CD14-positive monocyte (primary cell): ENCODE data around the gene TRIM29. TPM values are rescaled to one million over a fixed set of nuclear protein-coding genes. Genes with fewer than 3 reads are reported as not detected.

Experiments
- DNase-seq, 3 donors: peaks; one replicate each; pipeline ENCODE4 v3.0.0-alpha.2; 2011 to 2022
- H2AFZ ChIP-seq: 2 replicates; pipeline ENCODE4 v1.6.0; 2012; ENCODE audit warnings: mild to moderate bottlenecking, low read depth, low read length, inconsistent platforms; ENCODE audit not compliant: insufficient read depth, poor library complexity, severe bottlenecking
- H3K27ac ChIP-seq, 2 donors: 1 replicate in 1 of 2; 2 replicates in 1 of 2; pipeline ENCODE4 v1.5.1; 2012 to 2013; ENCODE audit warnings: low read length in 2 of 2, control low read depth in 1 of 2, inconsistent platforms in 1 of 2, low read depth in 1 of 2, mild to moderate bottlenecking in 1 of 2
- H3K27me3 ChIP-seq, 2 donors: one replicate each; pipeline versions ENCODE4 v1.6.0 to v1.6.1; 2011 to 2013; ENCODE audit warnings: low read length in 2 of 2; ENCODE audit not compliant: control insufficient read depth in 2 of 2, insufficient read depth in 2 of 2
- H3K36me3 ChIP-seq, 2 donors: replicated peaks in 1 of 2; 1 replicate in 1 of 2; 2 replicates in 1 of 2; pipeline versions ENCODE4 v1.5.1 to v1.6.1; 2012 to 2013; ENCODE audit warnings: low read length in 2 of 2, control low read depth in 1 of 2, inconsistent platforms in 1 of 2, mild to moderate bottlenecking in 1 of 2; ENCODE audit not compliant: insufficient read depth in 2 of 2, control insufficient read depth in 1 of 2
- H3K4me1 ChIP-seq, 2 donors: 1 replicate in 1 of 2; 2 replicates in 1 of 2; pipeline versions ENCODE4 v1.5.1 to v1.6.1; 2012 to 2013; ENCODE audit warnings: low read length in 2 of 2, control low read depth in 1 of 2, inconsistent platforms in 1 of 2, mild to moderate bottlenecking in 1 of 2, moderate library complexity in 1 of 2; ENCODE audit not compliant: insufficient read depth in 2 of 2, control insufficient read depth in 1 of 2
- H3K4me2 ChIP-seq: replicated peaks from 2 replicates; pipeline ENCODE3; 2012; ENCODE audit warnings: low read length, moderate library complexity, mild to moderate bottlenecking; ENCODE audit not compliant: poor library complexity, severe bottlenecking; ENCODE audit errors: extremely low read depth
- H3K4me3 ChIP-seq, 3 experiments: fragments of 200-600 bp in 1 of 3; sonication (generic) in 1 of 3; replicated peaks in 1 of 3; 1 replicate in 2 of 3; 2 replicates in 1 of 3; pipeline ENCODE4 v1.5.1; 2011 to 2013; ENCODE audit warnings: low read length in 3 of 3, mild to moderate bottlenecking in 3 of 3, control low read depth in 2 of 3, low read depth in 2 of 3, inconsistent platforms in 1 of 3, moderate library complexity in 1 of 3
- H3K79me2 ChIP-seq: 2 replicates; pipeline ENCODE4 v1.6.0; 2012; ENCODE audit warnings: mild to moderate bottlenecking, control low read depth, inconsistent platforms, low read length, moderate library complexity; ENCODE audit not compliant: insufficient read depth
- H3K9ac ChIP-seq: 2 replicates; pipeline ENCODE4 v1.6.0; 2017; ENCODE audit warnings: low read length, mild to moderate bottlenecking; ENCODE audit not compliant: insufficient read depth, poor library complexity, severe bottlenecking
- H3K9me3 ChIP-seq, 2 donors: replicated peaks in 1 of 2; 1 replicate in 1 of 2; 2 replicates in 1 of 2; pipeline versions ENCODE4 v1.5.1 to v1.6.1; 2012 to 2013; ENCODE audit warnings: low read length in 2 of 2, control low read depth in 1 of 2; ENCODE audit not compliant: control insufficient read depth in 1 of 2, insufficient read depth in 1 of 2
- H4K20me1 ChIP-seq: 2 replicates; pipeline ENCODE4 v1.6.0; 2012; ENCODE audit warnings: mild to moderate bottlenecking, low read length, control low read depth, moderate library complexity; ENCODE audit not compliant: insufficient read depth
- H3K27ac Mint-ChIP-seq, 7 donors: one replicate each; pipeline ENCODE4 v1.8.0; 2020; ENCODE audit warnings: mild to moderate bottlenecking in 7 of 7, mixed read lengths in 7 of 7, moderate library complexity in 6 of 7, inconsistent platforms in 2 of 7
- H3K27me3 Mint-ChIP-seq, 3 donors: one replicate each; pipeline ENCODE4 v1.8.0; 2021 to 2022; ENCODE audit warnings: low read depth in 3 of 3, mild to moderate bottlenecking in 3 of 3, mixed read lengths in 3 of 3, moderate library complexity in 3 of 3, inconsistent platforms in 1 of 3
- H3K36me3 Mint-ChIP-seq, 2 donors: one replicate each; pipeline ENCODE4 v1.8.0; 2020; ENCODE audit warnings: mixed read lengths in 2 of 2, inconsistent platforms in 1 of 2, mild to moderate bottlenecking in 1 of 2
- H3K4me1 Mint-ChIP-seq: one replicate; pipeline ENCODE4 v1.8.0; 2020; ENCODE audit warnings: mild to moderate bottlenecking, mixed read lengths
- H3K4me3 Mint-ChIP-seq, 2 donors: one replicate each; pipeline ENCODE4 v1.8.0; 2020; ENCODE audit warnings: mild to moderate bottlenecking in 2 of 2, mixed read lengths in 2 of 2, moderate library complexity in 1 of 2
- H3K9me3 Mint-ChIP-seq, 7 donors: one replicate each; pipeline ENCODE4 v1.8.0; 2020 to 2022; ENCODE audit warnings: mixed read lengths in 7 of 7, mild to moderate bottlenecking in 6 of 7, moderate library complexity in 6 of 7, inconsistent platforms in 2 of 7
- CTCF ChIP-seq: fragments of 200-600 bp; IDR thresholded peaks from one replicate; pipeline ENCODE4 v1.8.0; 2022; ENCODE audit warnings: antibody characterized with exemption, mild to moderate bottlenecking
- WGBS: methylation state at CpG from one replicate; pipeline ENCODE4 v1.1.5; 2013; ENCODE audit warnings: missing lambda C conversion rate; ENCODE audit not compliant: insufficient coverage; 5-methylcytosine and 5-hydroxymethylcytosine counted together
- intact Hi-C, 2 donors: fragments of 100-400 bp; cut with micrococcal nuclease; formaldehyde crosslinking; loops; one replicate each; pipeline versions ENCODE4 v1.15.0 to v1.15.1; 2023
- polyA minus RNA-seq: library from RNA; depleted of rRNA, polyadenylated mRNA; stranded (reverse); fragments of >200 nt; gene quantifications from 2 replicates; pipeline ENCODE4 v1.2.3, GENCODE V29; 2012
- polyA plus RNA-seq, 3 donors: library from polyadenylated mRNA; depleted of rRNA in 1 of 3; unstranded in 2 of 3; stranded (reverse) in 1 of 3; fragments of 300-500 nt in 2 of 3; fragments of >200 nt in 1 of 3; fragmentation: Illumina TruSeq in 2 of 3; gene quantifications; 1 replicate in 2 of 3; 2 replicates in 1 of 3; pipeline ENCODE4 v1.2.3, GENCODE V29; 2012 to 2021
- total RNA-seq, 12 experiments: library from RNA in 1 of 12; stranded (reverse) in 1 of 12; fragments of 120-200 nt in 1 of 12; gene quantifications; one replicate each; pipeline ENCODE4 v1.2.4 and lab custom pipeline; 2013 to 2026; ENCODE audit warnings: mixed read lengths in 6 of 12, inconsistent platforms in 1 of 12

TRIM29 gene
- not detected for total RNA-seq (2013)
- polyA plus RNA-seq (not detected), polyA minus RNA-seq (not detected in 2 replicates), total RNA-seq (lab: John Stamatoyannopoulos, UW) (0 to 1.7 (median 0) reads per million in 11 experiments)

GRCh38 chr11:120137611-120138521 lies at the start of gene TRIM29:
TRIM29 (minus strand) TSS chr11:120138113; CDS start chr11:120138031, 82 bp downstream.
- H2AFZ ChIP-seq, result no peak within 1 kb of the TSS
- no peak for DNase-seq
- H3K27me3 ChIP-seq, result no peaks in the 10 kb centered on the region
- no peaks in the 10 kb centered on the region for H4K20me1 ChIP-seq
- Mint-ChIP-seq H3K4me1 (no peaks in the 10 kb centered on the region), H3K9me3 (no peaks in the 10 kb centered on the region), H3K27ac (no peak within 1 kb of the TSS), H3K4me3 (no peak within 1 kb of the TSS), H3K36me3 (no peaks in the 10 kb centered on the region), H3K27me3 (peaks cover 8 to 10% (median 9%) of the 10 kb centered on the region in 3 donors)
- H3K4me3 ChIP-seq, result no peak within 1 kb of the TSS
- H3K4me1 ChIP-seq, result no peaks in the 10 kb centered on the region
- no peaks in the 10 kb centered on the region for H3K36me3 ChIP-seq
- H3K27ac ChIP-seq, result no peak within 1 kb of the TSS
- no peak for TF ChIP-seq CTCF
- H3K4me2 ChIP-seq, result no peak within 1 kb of the TSS
- no peak within 1 kb of the TSS for H3K9ac ChIP-seq
- 88% methylated on average over 29 of the region's 41 CpGs for WGBS
- H3K9me3 ChIP-seq, result no peaks in the 10 kb centered on the region
- no peaks in the 10 kb centered on the region for H3K79me2 ChIP-seq
- intact Hi-C loops, result no loop called here

- Histone ChIP-seq H3K79me2 (no peaks in the 10 kb centered on the region), H3K36me3 (no peaks in the 10 kb centered on the region), H3K9ac (no peak overlapping the region), H3K4me2 (no peak overlapping the region), H3K9me3 (no peaks in the 10 kb centered on the region), H3K27ac (no peak overlapping the region), H3K4me3 (no peak overlapping the region), H3K27me3 (no peaks in the 10 kb centered on the region), H4K20me1 (no peaks in the 10 kb centered on the region), H2AFZ (no peak overlapping the region), H3K4me1 (no peaks in the 10 kb centered on the region)
- Mint-ChIP-seq H3K36me3 (no peaks in the 10 kb centered on the region), H3K27ac (peak overlapping the region in 1 of 7 donors; percentile 0), H3K9me3 (peaks cover 0 to 2% (median 0%) of the 10 kb centered on the region in 7 donors), H3K27me3 (peaks cover 5 to 22% (median 15%) of the 10 kb centered on the region in 3 donors), H3K4me1 (peaks cover 8% of the 10 kb centered on the region), H3K4me3 (no peak overlapping the region)
- DNase-seq, result no peak
- intact Hi-C loops, result no loop called here
- WGBS, result 92% methylated on average over 16 of the region's 17 CpGs
- TF ChIP-seq CTCF, result no peak
Measured at GRCh38 chr11:120186774-120187591, 49.1 kb upstream of the TRIM29 start.
